ENCODE measurements around the gene EVX1. TPM values are rescaled to one million over a fixed set of nuclear protein-coding genes. Genes with fewer than 3 reads are reported as not detected.

Gene EVX1
- total and polyA plus RNA-seq, 2 of the 8 experiments (the other 6 are each of a cell fraction or from before 2014, with no cell fraction given) = not detected

- TF ChIP-seq ATF3 (IDR thresholded peaks at IDR 0.05; ENCODE audit: insufficient read depth, low read depth, low read length) = no peak
- TF ChIP-seq HDAC6 (IDR thresholded peaks at IDR 0.05; ENCODE audit: low read depth, low read length) = no peak
- TF ChIP-seq SP2 (IDR thresholded peaks at IDR 0.05; ENCODE audit: low read length) = no peak
- TF ChIP-seq CTBP2 (IDR thresholded peaks at IDR 0.05; ENCODE audit: borderline replicate concordance, insufficient read depth, insufficient read length, low read length) = no peak
- TF ChIP-seq NANOG (IDR thresholded peaks at IDR 0.05; ENCODE audit: insufficient read depth, low read depth, low read length, poor library complexity, severe bottlenecking) = no peak
- no peak for TF ChIP-seq BCL11A (IDR thresholded peaks at IDR 0.05; ENCODE audit: low read depth in 2 of 2, low read length in 2 of 2)
- TF ChIP-seq TBP (IDR thresholded peaks at IDR 0.05; ENCODE audit: low read depth, low read length) = no peak
- no peak for TF ChIP-seq E2F6 (IDR thresholded peaks at IDR 0.05)
- no peak for TF ChIP-seq MAX (IDR thresholded peaks at IDR 0.05)
- TF ChIP-seq CBX8 (IDR thresholded peaks at IDR 0.05; ENCODE audit: borderline replicate concordance, low read depth, low read length) = no peak
- no peak for TF ChIP-seq KDM1A (IDR thresholded peaks at IDR 0.05; ENCODE audit: borderline replicate concordance, low read length)
- no peak for TF ChIP-seq NRF1 (IDR thresholded peaks at IDR 0.05; ENCODE audit: low read depth, low read length)
- TF ChIP-seq CREB1 (IDR thresholded peaks at IDR 0.05) = no peak
- TF ChIP-seq EGR1 (IDR thresholded peaks at IDR 0.05; ENCODE audit: borderline replicate concordance, low read depth, low read length) = no peak
- no peak for TF ChIP-seq CEBPB (IDR thresholded peaks at IDR 0.05; ENCODE audit: low read depth, low read length)
- TF ChIP-seq GABPA (IDR thresholded peaks at IDR 0.05; ENCODE audit: borderline replicate concordance, insufficient read depth, low read length) = 0 out of 2 replicates have a peak, but pooled peaks have one; percentile 27
- no peak for TF ChIP-seq POU5F1 (IDR thresholded peaks at IDR 0.05; ENCODE audit: low read depth, low read length)
- TF ChIP-seq SUZ12 (IDR thresholded peaks at IDR 0.05; ENCODE audit: low read length) = peak; percentile 97
- no peak for TF ChIP-seq JUND (IDR thresholded peaks at IDR 0.05; ENCODE audit: low read length)
- TF ChIP-seq FOSL1 (IDR thresholded peaks at IDR 0.05; ENCODE audit: insufficient read depth, low read depth, low read length) = no peak
- no peak for TF ChIP-seq CHD2 (IDR thresholded peaks at IDR 0.05; ENCODE audit: low read length)
These were observed 43.5 kb upstream of the EVX1 start (continued) for GRCh38 chr7:27198871-27199801.

All from H1 (cell line).